NB4 (cell line): Measurements from ENCODE around the gene PRSS50.

Experiments used
- CTCF ChIP-seq: IDR thresholded peaks from one replicate; pipeline ENCODE4 v1.5.1; 2012; ENCODE audit warnings: low read depth, low read length
- MAX ChIP-seq: IDR thresholded peaks from 2 replicates; pipeline ENCODE4 v1.6.1; 2011; ENCODE audit warnings: low read depth, low read length
- POLR2A ChIP-seq: IDR thresholded peaks from 2 replicates; pipeline ENCODE4 v1.6.1; 2011; ENCODE audit warnings: mild to moderate bottlenecking; ENCODE audit not compliant: insufficient read length; ENCODE audit errors: extremely low read depth

- TF ChIP-seq MAX (no peak), CTCF (peak; percentile 90), POLR2A (no peak)
Observed at GRCh38 chr3:46705022-46705530, 12.6 kb downstream of the PRSS50 start.
